Heart left ventricle (tissue), 16 donors: ENCODE data around the gene NPVF. TPM values are rescaled to one million over a fixed set of nuclear protein-coding genes. Genes with fewer than 3 reads are reported as not detected.

Experiments used
- ATAC-seq, 4 donors: fragments of 200-7000 bp; cut with Tn5 transposase; one replicate each; pipeline ENCODE4 v1.9.1; 2020 to 2022; ENCODE audit warnings: moderate library complexity in 4 of 4, mild to moderate bottlenecking in 3 of 4, moderate number of reproducible peaks in 1 of 4
- DNase-seq, 5 donors: peaks; one replicate each; pipeline ENCODE4 v3.0.0-alpha.2; 2020
- H3K27ac ChIP-seq, 12 donors: fragments of 200-600 bp; sonication (generic) in 4 of 12; one replicate each; pipeline versions ENCODE4 v1.5.0 to v1.8.0; 2016 to 2022; ENCODE audit warnings: mild to moderate bottlenecking in 2 of 12
- H3K27me3 ChIP-seq, 9 donors: fragments of 200-600 bp; sonication (generic) in 2 of 9; one replicate each; pipeline versions ENCODE4 v1.5.1 to v1.8.0; 2016 to 2022; ENCODE audit warnings: mild to moderate bottlenecking in 3 of 9
- H3K36me3 ChIP-seq, 9 donors: fragments of 200-600 bp; sonication (generic) in 2 of 9; one replicate each; pipeline versions ENCODE4 v1.5.0 to v1.8.0; 2018 to 2022; ENCODE audit warnings: mild to moderate bottlenecking in 2 of 9
- H3K4me1 ChIP-seq, 12 donors: fragments of 200-600 bp; sonication (generic) in 4 of 12; one replicate each; pipeline versions ENCODE4 v1.5.0 to v1.8.0; 2016 to 2022; ENCODE audit warnings: mild to moderate bottlenecking in 3 of 12
- H3K4me3 ChIP-seq, 12 donors: fragments of 200-600 bp; sonication (generic) in 4 of 12; one replicate each; pipeline versions ENCODE4 v1.5.0 to v1.8.0; 2017 to 2022; ENCODE audit warnings: mild to moderate bottlenecking in 9 of 12, moderate library complexity in 4 of 12
- H3K9me3 ChIP-seq, 12 donors: fragments of 200-600 bp; sonication (generic) in 4 of 12; one replicate each; pipeline versions ENCODE4 v1.5.0 to v1.8.0; 2016 to 2022; ENCODE audit warnings: mild to moderate bottlenecking in 1 of 12
- CTCF ChIP-seq, 12 donors: fragments of 200-600 bp; sonication (generic) in 4 of 12; IDR thresholded peaks; one replicate each; pipeline versions ENCODE4 v1.5.0 to v1.8.0; 2018 to 2022; ENCODE audit warnings: antibody characterized with exemption in 12 of 12, mild to moderate bottlenecking in 5 of 12
- POLR2A ChIP-seq, 2 donors: fragments of 450-650 bp; IDR thresholded peaks; one replicate each; pipeline ENCODE4 v1.6.1; 2017; ENCODE audit warnings: antibody characterized with exemption in 2 of 2, mild to moderate bottlenecking in 2 of 2, moderate library complexity in 2 of 2
- whole genome bisulfite sequencing, 4 donors: extraction: QIAGEN DNeasy Blood & Tissue Kit in 2 of 4; methylation state at CpG; one replicate each; pipeline versions ENCODE4 v1.1.5 to v1.1.7; 2013 to 2018; 5-methylcytosine and 5-hydroxymethylcytosine counted together
- intact Hi-C, 10 donors: fragments of 100-400 bp; cut with DNase I; formaldehyde crosslinking; loops; one replicate each; pipeline versions ENCODE4 v1.11.1 to v1.14.2; 2022
- polyA plus RNA-seq, 2 donors: library from polyadenylated mRNA; stranded (reverse); fragments of 200-250 nt; gene quantifications; one replicate each; pipeline ENCODE4 v1.2.3, GENCODE V29; 2013
- total RNA-seq, 9 donors: library from RNA; depleted of rRNA in 2 of 9; stranded (reverse); fragments of >200 nt in 2 of 9; fragmentation: NEBNext Ultra II Directional in 3 of 9; extraction: Animal tissue kit (Norgen Biotek cat#: 25700) in 3 of 9; gene quantifications; one replicate each; pipeline versions ENCODE4 v1.1.0 to v1.2.4, GENCODE V29; 2016 to 2023
- donor health status: ischemic (EF 13 %, LVEDD 7.1; RV severe dilation, severe dysfunction).
- donor health status: healthy with polysubstance abuse.
- donor health status: DM: no; HTN: yes; CAD: no.
- donor health status: DM: no; HTN: no; CAD: no.
- donor health status: ischemic (EF 25% LVEDD 6.9; RV normal size, moderate dysfunction).
- donor health status: ischemic (EF 25% LVEDD 5.7; RV mildly dilated, moderate dysfunction).
- donor health status: healthy.
- donor health status: DM: yes; HTN: yes; CAD: no.
- donor health status: ischemic (EF 35%, LVEDD 5.7; RV mildly dilated, moderate dysfunction).
- donor health status: nonischemic (EF 11% LVEDD 7.7; RV severe dilation, severe dysfunction).
- donor health status: DM: yes; HTN: yes; CAD: no.
- donor health status: PGD.
- donor health status: ischemic (EF 29% LVEDD 5.4; RV normal size, mild dysfunction).
- donor health status: nonischemic (EF 23%, LVEDD 6.1; RV moderate dilation, normal function).

The NPVF gene
- total and polyA plus RNA-seq, 11 donors = not detected

- ATAC-seq = no peak
- DNase-seq = no peak
- Histone ChIP-seq H3K27ac (no peak overlapping the region), H3K4me3 (no peak overlapping the region), H3K27me3 (peaks cover 0 to 29% (median 10%) of the 10 kb centered on the region in 9 donors), H3K36me3 (no peaks in the 10 kb centered on the region), H3K9me3 (no peaks in the 10 kb centered on the region), H3K4me1 (no peaks in the 10 kb centered on the region)
- intact Hi-C loops = no loop called here
- 81 to 89% (median 85%) methylated on average over 5 of the region's 5 CpGs for WGBS, 4 donors
- TF ChIP-seq CTCF (IDR thresholded peaks at IDR 0.05) (no peak), POLR2A (IDR thresholded peaks at IDR 0.05) (no peak)
Observed at GRCh38 chr7:25222666-25223065, 5.6 kb downstream of the NPVF start.

GRCh38 chr7:25221009-25221408 lies 7.3 kb downstream of the NPVF start:
- intact Hi-C loops = no loop called here
- Histone ChIP-seq H3K27me3 (peaks cover 0 to 23% (median 10%) of the 10 kb centered on the region in 9 donors), H3K36me3 (no peaks in the 10 kb centered on the region), H3K27ac (no peak overlapping the region), H3K9me3 (no peaks in the 10 kb centered on the region), H3K4me1 (no peaks in the 10 kb centered on the region), H3K4me3 (no peak overlapping the region)
- TF ChIP-seq POLR2A (IDR thresholded peaks at IDR 0.05) = no peak
- TF ChIP-seq CTCF (IDR thresholded peaks at IDR 0.05) = no peak
- ATAC-seq (no peak), DNase-seq (no peak)
- 94 to 97% (median 94%) methylated on average over 2 of the region's 2 CpGs for WGBS, 4 donors

- peaks cover 0 to 20% (median 5%) of the 10 kb centered on the region in 9 donors for H3K27me3 ChIP-seq
- WGBS, 4 donors = 75 to 91% (median 89%) methylated on average over 3 of the region's 3 CpGs
- no peaks in the 10 kb centered on the region for H3K36me3 ChIP-seq
- intact Hi-C loops = no loop called here
- ATAC-seq = no peak
- H3K4me3 ChIP-seq = no peak overlapping the region
- no peak for DNase-seq
- no peaks in the 10 kb centered on the region for H3K4me1 ChIP-seq
- TF ChIP-seq CTCF (IDR thresholded peaks at IDR 0.05) (no peak), POLR2A (IDR thresholded peaks at IDR 0.05) (no peak)
- H3K9me3 ChIP-seq = no peaks in the 10 kb centered on the region
- H3K27ac ChIP-seq = no peak overlapping the region
Observed at GRCh38 chr7:25218191-25218590, 10.1 kb downstream of the NPVF start.

GRCh38 chr7:25216837-25217236 lies 11.4 kb downstream of the NPVF start:
- H3K27me3 ChIP-seq = peaks cover 0 to 10% (median under 1%) of the 10 kb centered on the region in 9 donors
- no peaks in the 10 kb centered on the region for H3K36me3 ChIP-seq
- no peak for DNase-seq
- no peak for ATAC-seq
- H3K9me3 ChIP-seq = no peaks in the 10 kb centered on the region
- TF ChIP-seq CTCF (IDR thresholded peaks at IDR 0.05) (peak; percentile 70 to 89 (median 81)), POLR2A (IDR thresholded peaks at IDR 0.05) (no peak)
- H3K4me1 ChIP-seq = no peaks in the 10 kb centered on the region
- intact Hi-C loops = no loop called here
- H3K4me3 ChIP-seq = no peak overlapping the region
- H3K27ac ChIP-seq = no peak overlapping the region
- WGBS, 4 donors = 2 to 4% (median 3%) methylated on average over 2 of the region's 2 CpGs
